Measurements from ENCODE around the gene MAN2B2. TPM values are rescaled to one million over a fixed set of nuclear protein-coding genes. Genes with fewer than 3 reads are reported as not detected.

The MAN2B2 gene
- total and polyA plus RNA-seq, 8 donors, result 12.7 to 22.9 (median 17.1) TPM

DNA sequence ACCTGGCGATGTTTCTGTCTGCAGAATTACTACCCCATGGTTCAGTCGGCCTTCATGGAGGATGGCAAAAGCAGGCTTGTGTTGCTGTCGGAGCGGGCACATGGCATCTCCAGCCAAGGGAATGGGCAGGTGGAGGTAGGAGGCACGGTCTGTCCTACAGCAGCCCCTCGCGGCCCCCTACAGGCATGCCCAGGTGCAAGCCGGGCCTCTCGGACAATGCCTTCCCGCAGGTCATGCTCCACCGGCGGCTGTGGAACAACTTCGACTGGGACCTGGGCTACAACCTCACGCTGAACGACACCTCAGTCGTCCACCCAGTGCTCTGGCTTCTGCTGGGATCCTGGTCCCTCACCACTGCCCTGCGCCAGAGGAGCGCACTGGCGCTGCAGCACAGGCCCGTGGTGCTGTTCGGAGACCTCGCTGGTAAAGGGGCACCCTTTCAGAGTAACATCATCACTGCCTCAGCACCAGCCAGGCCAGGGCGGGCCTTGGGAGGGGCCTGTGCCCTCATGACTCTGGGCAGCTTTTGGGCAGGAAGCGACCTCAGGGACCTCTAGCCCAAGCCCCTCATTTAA, 36.0 kb downstream of the MAN2B2 start:
- Histone ChIP-seq H3K36me3 (peaks cover 0 to 17% (median 2%) of the 10 kb centered on the region in 3 donors), H3K27ac (no peak overlapping the region), H3K27me3 (no peaks in the 10 kb centered on the region), H3K4me1 (no peaks in the 10 kb centered on the region), H3K4me3 (no peak overlapping the region), H3K9me3 (no peaks in the 10 kb centered on the region)
- 96 to 97% methylated on average over 24 of the region's 24 CpGs for WGBS, 2 donors
- TF ChIP-seq, protein P1, sequence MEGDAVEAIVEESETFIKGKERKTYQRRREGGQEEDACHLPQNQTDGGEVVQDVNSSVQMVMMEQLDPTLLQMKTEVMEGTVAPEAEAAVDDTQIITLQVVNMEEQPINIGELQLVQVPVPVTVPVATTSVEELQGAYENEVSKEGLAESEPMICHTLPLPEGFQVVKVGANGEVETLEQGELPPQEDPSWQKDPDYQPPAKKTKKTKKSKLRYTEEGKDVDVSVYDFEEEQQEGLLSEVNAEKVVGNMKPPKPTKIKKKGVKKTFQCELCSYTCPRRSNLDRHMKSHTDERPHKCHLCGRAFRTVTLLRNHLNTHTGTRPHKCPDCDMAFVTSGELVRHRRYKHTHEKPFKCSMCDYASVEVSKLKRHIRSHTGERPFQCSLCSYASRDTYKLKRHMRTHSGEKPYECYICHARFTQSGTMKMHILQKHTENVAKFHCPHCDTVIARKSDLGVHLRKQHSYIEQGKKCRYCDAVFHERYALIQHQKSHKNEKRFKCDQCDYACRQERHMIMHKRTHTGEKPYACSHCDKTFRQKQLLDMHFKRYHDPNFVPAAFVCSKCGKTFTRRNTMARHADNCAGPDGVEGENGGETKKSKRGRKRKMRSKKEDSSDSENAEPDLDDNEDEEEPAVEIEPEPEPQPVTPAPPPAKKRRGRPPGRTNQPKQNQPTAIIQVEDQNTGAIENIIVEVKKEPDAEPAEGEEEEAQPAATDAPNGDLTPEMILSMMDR (IDR thresholded peaks at IDR 0.05), result no peak
- FAIRE-seq, result no peak
- DNase-seq, result peak in 1 of 6 donors; percentile 55
- intact Hi-C loops (cut with DNase I), result no loop called here
- ATAC-seq, result no peak

DNA sequence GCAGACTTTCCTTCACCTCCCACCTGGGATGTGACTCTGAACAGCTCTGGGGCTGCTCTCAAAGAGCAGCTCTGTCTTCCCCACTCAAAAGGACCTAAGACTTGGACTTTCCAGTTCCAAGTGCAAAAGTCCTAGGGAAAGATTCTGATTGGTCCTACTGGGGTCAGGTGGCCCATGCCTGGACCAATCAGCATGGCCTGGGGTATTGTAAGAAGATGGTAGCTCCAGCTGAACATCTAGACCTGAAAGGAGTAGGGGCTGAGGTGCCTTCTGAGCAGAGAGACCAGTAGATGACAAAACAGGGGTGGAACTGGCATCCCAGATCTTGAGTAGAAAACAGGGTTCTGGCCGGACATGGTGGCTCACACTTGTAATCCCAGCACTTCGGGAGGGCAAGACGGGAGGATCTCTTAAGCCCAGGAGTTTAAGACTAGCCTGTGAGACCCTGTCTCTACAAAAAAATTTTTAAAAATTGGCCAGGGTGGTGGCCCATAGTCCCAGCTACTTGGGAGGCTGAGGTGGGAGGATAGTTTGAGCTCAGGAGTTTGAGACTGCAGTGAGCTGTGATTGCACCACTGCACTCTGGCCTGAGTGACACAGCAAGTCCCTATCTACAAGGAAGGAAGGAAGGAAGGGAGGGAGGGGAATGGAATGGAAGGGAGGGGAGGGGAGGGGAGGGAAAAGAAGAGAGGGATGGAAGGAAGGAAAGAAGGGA, 38.1 kb downstream of the MAN2B2 start:
- H3K27ac ChIP-seq, result no peak overlapping the region
- no peaks in the 10 kb centered on the region for H3K27me3 ChIP-seq
- TF ChIP-seq, protein P1 (IDR thresholded peaks at IDR 0.05), result no peak
- no peaks in the 10 kb centered on the region for H3K4me1 ChIP-seq
- no peak overlapping the region for H3K4me3 ChIP-seq
- H3K9me3 ChIP-seq, result no peaks in the 10 kb centered on the region
- ATAC-seq (no peak), DNase-seq (peak in 1 of 6 donors; percentile 4), FAIRE-seq (no peak)
- intact Hi-C loops (cut with DNase I), result no loop called here
- peaks cover 0 to 24% (median 2%) of the 10 kb centered on the region in 3 donors for H3K36me3 ChIP-seq
- 96% methylated on average over 3 of the region's 3 CpGs for WGBS, 2 donors

DNA sequence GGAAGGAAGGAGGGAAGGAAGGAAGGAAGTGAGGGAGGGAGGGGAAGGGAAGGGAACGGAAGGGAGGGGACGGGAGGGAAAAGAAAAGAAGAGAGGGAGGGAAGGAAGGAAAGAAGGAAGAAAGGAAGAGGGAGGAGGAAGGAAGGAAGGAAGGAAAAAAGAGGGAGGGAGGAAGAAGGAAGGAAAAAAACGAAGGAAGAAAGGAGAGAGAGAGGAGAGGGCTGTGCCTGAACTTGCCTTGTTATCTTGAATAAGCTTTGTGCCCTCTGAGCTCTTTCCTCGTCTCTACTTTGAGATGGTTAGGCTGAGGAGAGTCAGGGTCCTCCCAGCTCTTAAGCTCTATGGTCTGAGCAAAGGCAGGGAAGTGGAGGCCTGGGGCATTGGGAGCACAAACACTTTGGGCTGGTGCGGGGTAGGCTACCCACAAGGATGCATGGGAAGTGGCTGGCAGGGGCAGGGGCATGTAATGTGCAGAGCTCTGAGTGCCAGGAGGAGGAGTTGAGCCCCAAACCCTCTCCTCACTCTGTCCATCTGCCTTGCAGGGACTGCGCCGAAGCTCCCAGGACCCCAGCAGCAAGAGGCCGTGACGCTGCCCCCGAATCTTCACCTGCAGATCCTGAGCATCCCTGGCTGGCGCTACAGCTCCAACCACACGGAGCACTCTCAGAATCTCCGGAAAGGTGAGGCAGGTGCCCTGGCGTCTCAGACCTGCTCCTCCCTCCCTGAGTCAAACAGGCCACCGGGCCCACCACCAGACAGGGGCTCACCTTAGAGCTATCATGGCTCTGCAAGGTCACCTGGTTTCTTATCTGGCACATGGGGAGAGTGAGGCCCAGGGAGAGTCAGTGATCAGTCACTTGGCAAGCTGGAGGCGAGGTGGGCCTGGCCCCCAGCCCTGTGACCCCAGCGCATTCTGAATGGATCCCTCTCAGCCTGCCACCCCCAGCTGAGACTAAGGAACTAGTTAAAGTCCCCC, 39.0 kb downstream of the MAN2B2 start:
- H3K27ac ChIP-seq, result no peak overlapping the region
- no peak for FAIRE-seq
- no peaks in the 10 kb centered on the region for H3K4me1 ChIP-seq
- ATAC-seq, result no peak
- intact Hi-C loops (cut with DNase I), result no loop called here
- H3K36me3 ChIP-seq, result peaks cover 0 to 33% (median 8%) of the 10 kb centered on the region in 3 donors
- peak in 1 of 6 donors; percentile 45 for DNase-seq
- TF ChIP-seq, protein P1 (IDR thresholded peaks at IDR 0.05), result no peak
- 82 to 86% methylated on average over 17 of the region's 17 CpGs for WGBS, 2 donors
- H3K27me3 ChIP-seq, result no peaks in the 10 kb centered on the region
- no peaks in the 10 kb centered on the region for H3K9me3 ChIP-seq
- no peak overlapping the region for H3K4me3 ChIP-seq

DNA sequence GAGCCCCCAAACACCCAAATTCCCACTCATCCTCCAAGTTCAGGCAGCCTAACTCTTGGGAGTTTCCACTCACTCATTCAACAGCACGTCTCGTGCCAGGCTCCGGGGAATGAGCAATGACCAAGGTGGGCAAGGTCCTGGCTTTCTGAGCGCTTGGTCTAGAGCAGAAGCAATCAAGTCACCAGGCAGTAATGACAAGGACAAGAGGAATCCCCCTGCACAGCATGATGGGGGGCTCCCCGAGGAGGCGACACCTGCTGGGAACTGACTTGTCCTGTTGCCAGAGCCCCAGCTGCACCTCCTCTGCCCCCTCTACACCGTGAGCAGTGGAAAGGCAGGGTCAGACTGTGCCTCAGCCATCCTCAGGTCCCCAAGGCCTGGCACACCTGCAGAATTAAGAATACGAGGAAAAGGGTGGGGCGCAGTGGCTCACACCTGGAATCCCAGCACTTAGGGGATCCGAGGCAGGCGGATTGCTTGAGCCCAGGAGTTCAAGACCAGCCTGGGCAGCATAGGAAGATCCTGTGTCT, 39.8 kb downstream of the MAN2B2 start:
- intact Hi-C loops (cut with DNase I), result no loop called here
- FAIRE-seq (no peak), DNase-seq (peak in 1 of 6 donors; percentile 34), ATAC-seq (no peak)
- Histone ChIP-seq H3K4me3 (no peak overlapping the region), H3K27ac (no peak overlapping the region), H3K27me3 (no peaks in the 10 kb centered on the region), H3K4me1 (no peaks in the 10 kb centered on the region), H3K9me3 (no peaks in the 10 kb centered on the region), H3K36me3 (peaks cover 0 to 35% (median 8%) of the 10 kb centered on the region in 3 donors)
- WGBS, 2 donors, result 87 to 88% methylated on average over 11 of the region's 11 CpGs
- TF ChIP-seq, protein P1 (IDR thresholded peaks at IDR 0.05), result no peak
